ENCODE data around the gene EXOSC10. TPM values are rescaled to one million over a fixed set of nuclear protein-coding genes. Genes with fewer than 3 reads are reported as not detected.
"Not testable (repeated sequence)": the region's sequence is repeated elsewhere in the genome, so short reads cannot be mapped to it uniquely, and the experiment has no call there.

Gene EXOSC10
- total RNA-seq, 1 experiment from 2014 or later: 73.0 TPM

DNA sequence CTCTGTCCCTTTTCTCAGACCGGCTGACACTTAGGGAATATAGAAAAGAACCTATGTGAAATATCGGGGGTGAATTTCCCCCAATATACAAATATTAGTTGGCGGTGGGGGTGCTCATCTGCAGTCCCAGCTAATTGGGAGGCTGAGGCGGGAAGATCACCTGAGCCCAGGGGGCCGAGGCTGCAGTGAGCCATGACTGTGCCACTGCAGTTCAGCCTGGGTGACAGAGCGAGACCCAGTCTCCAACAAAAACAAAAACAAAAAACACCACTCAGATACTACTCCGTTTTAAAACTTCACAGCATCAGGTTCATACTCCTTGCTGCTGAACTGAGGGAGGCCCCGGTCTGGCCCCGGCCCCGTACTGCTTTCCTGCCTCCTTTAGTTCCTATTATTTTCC is 5.9 kb upstream of the EXOSC10 start (continued):
- TF ChIP-seq, protein P1, sequence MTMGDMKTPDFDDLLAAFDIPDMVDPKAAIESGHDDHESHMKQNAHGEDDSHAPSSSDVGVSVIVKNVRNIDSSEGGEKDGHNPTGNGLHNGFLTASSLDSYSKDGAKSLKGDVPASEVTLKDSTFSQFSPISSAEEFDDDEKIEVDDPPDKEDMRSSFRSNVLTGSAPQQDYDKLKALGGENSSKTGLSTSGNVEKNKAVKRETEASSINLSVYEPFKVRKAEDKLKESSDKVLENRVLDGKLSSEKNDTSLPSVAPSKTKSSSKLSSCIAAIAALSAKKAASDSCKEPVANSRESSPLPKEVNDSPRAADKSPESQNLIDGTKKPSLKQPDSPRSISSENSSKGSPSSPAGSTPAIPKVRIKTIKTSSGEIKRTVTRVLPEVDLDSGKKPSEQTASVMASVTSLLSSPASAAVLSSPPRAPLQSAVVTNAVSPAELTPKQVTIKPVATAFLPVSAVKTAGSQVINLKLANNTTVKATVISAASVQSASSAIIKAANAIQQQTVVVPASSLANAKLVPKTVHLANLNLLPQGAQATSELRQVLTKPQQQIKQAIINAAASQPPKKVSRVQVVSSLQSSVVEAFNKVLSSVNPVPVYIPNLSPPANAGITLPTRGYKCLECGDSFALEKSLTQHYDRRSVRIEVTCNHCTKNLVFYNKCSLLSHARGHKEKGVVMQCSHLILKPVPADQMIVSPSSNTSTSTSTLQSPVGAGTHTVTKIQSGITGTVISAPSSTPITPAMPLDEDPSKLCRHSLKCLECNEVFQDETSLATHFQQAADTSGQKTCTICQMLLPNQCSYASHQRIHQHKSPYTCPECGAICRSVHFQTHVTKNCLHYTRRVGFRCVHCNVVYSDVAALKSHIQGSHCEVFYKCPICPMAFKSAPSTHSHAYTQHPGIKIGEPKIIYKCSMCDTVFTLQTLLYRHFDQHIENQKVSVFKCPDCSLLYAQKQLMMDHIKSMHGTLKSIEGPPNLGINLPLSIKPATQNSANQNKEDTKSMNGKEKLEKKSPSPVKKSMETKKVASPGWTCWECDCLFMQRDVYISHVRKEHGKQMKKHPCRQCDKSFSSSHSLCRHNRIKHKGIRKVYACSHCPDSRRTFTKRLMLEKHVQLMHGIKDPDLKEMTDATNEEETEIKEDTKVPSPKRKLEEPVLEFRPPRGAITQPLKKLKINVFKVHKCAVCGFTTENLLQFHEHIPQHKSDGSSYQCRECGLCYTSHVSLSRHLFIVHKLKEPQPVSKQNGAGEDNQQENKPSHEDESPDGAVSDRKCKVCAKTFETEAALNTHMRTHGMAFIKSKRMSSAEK (CRISPR knock-in tag; IDR thresholded peaks at IDR 0.05; ENCODE audit: borderline replicate concordance): no peak
- TF ChIP-seq, protein P2, sequence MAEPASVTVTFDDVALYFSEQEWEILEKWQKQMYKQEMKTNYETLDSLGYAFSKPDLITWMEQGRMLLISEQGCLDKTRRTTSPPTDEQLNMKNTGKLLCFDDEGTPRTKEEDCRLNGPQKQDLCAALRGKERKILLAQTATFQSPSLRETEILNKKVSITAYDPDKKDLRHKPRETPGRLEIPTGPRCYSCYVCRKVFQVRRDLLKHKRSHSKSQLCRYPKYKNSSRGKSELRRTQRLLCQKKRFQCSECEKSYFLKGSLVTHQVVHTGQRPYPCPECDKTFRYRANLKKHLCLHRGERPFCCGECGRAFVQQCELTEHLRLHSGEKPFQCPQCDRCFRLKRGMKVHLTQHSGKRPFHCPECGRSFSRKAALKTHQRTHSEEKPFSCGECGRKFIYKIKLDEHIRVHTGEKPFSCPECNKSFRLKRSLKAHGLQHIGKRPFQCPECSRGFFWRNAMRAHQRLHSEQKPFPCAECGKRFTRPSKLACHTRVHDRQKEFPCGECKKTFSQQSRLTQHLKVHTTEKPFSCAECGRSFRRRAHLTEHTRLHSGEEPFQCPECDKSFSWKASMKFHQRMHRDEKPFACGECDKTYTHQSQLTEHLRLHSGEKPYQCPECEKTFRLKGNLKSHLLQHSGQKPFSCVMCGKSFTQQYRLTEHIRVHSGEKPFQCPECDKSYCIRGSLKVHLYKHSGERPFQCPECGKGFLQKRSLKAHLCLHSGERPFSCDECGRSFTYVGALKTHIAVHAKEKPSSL (CRISPR knock-in tag; conservative IDR thresholded peaks at IDR 0.05): no peak
- no peak for TF ChIP-seq MYBL2 (CRISPR knock-in tag; IDR thresholded peaks at IDR 0.05)
- no peak for TF ChIP-seq RELA (CRISPR knock-in tag; IDR thresholded peaks at IDR 0.05; ENCODE audit: borderline replicate concordance)

DNA sequence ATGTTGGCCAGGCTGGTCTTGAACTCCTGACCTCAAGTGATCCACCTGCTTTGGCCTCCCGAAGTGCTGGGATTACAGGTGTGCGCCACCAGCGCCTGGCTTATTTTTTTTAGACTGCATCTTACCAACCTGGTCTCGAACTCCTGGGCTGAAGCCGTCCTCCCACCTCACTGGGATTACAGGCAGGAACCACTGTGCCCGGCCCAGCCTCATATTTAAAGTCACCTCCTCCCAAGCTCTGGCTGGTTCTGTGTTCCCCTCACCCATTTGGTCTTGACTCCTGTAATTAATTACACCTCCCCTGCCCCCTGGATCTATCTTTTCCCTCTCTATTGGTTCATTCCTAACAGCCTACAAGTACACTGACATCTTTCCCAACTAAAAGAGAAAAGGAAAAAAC is 1.7 kb upstream of the EXOSC10 start:
- Mint-ChIP-seq H3K36me3 (peaks cover 14% of the 10 kb centered on the region), H3K4me3 (peak overlapping the region; percentile 3; the same call in 1 of the 2 replicates), H3K9me3 (no peaks in the 10 kb centered on the region), H3K4me1 (peaks cover 6% of the 10 kb centered on the region), H3K27me3 (ENCODE audit: low read depth) (no peaks in the 10 kb centered on the region), H3K27ac (peak overlapping the region; percentile 25)
- no peak for ATAC-seq
- DNase-seq (ENCODE audit: low spot score): no peak
- ChIA-PET CTCF (interaction anchor here (0.7 to 1.1 kb wide), 3 partner anchors 48 to 71 kb away, joined by 3 to 5 read pairs (median 3); no protein-coding TSS in a partner anchor), POLR2A (no interaction called here)
- TF ChIP-seq, protein P3, sequence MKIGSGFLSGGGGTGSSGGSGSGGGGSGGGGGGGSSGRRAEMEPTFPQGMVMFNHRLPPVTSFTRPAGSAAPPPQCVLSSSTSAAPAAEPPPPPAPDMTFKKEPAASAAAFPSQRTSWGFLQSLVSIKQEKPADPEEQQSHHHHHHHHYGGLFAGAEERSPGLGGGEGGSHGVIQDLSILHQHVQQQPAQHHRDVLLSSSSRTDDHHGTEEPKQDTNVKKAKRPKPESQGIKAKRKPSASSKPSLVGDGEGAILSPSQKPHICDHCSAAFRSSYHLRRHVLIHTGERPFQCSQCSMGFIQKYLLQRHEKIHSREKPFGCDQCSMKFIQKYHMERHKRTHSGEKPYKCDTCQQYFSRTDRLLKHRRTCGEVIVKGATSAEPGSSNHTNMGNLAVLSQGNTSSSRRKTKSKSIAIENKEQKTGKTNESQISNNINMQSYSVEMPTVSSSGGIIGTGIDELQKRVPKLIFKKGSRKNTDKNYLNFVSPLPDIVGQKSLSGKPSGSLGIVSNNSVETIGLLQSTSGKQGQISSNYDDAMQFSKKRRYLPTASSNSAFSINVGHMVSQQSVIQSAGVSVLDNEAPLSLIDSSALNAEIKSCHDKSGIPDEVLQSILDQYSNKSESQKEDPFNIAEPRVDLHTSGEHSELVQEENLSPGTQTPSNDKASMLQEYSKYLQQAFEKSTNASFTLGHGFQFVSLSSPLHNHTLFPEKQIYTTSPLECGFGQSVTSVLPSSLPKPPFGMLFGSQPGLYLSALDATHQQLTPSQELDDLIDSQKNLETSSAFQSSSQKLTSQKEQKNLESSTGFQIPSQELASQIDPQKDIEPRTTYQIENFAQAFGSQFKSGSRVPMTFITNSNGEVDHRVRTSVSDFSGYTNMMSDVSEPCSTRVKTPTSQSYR (CRISPR knock-in tag; IDR thresholded peaks at IDR 0.05): no peak
- TF ChIP-seq FOXK1 (CRISPR knock-in tag; IDR thresholded peaks at IDR 0.05): no peak
- TF ChIP-seq NR3C1 (CRISPR knock-in tag; conservative IDR thresholded peaks at IDR 0.05; ENCODE audit: low read depth): no peak
- no peak for TF ChIP-seq ZBTB21 (CRISPR knock-in tag; IDR thresholded peaks at IDR 0.05; ENCODE audit: borderline replicate concordance)
- TF ChIP-seq ZNF219 (CRISPR knock-in tag; IDR thresholded peaks at IDR 0.05; ENCODE audit: borderline replicate concordance): no peak
- TF ChIP-seq ELF4 (CRISPR knock-in tag; IDR thresholded peaks at IDR 0.05; ENCODE audit: low read depth): no peak
- TF ChIP-seq, protein P4, sequence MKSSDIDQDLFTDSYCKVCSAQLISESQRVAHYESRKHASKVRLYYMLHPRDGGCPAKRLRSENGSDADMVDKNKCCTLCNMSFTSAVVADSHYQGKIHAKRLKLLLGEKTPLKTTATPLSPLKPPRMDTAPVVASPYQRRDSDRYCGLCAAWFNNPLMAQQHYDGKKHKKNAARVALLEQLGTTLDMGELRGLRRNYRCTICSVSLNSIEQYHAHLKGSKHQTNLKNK (CRISPR knock-in tag; IDR thresholded peaks at IDR 0.05): no peak
- TF ChIP-seq, protein P5, sequence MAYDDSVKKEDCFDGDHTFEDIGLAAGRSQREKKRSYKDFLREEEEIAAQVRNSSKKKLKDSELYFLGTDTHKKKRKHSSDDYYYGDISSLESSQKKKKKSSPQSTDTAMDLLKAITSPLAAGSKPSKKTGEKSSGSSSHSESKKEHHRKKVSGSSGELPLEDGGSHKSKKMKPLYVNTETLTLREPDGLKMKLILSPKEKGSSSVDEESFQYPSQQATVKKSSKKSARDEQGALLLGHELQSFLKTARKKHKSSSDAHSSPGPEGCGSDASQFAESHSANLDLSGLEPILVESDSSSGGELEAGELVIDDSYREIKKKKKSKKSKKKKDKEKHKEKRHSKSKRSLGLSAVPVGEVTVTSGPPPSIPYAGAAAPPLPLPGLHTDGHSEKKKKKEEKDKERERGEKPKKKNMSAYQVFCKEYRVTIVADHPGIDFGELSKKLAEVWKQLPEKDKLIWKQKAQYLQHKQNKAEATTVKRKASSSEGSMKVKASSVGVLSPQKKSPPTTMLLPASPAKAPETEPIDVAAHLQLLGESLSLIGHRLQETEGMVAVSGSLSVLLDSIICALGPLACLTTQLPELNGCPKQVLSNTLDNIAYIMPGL (CRISPR knock-in tag; IDR thresholded peaks at IDR 0.05): no peak
- TF ChIP-seq RORB (CRISPR knock-in tag; IDR thresholded peaks at IDR 0.05): no peak

DNA sequence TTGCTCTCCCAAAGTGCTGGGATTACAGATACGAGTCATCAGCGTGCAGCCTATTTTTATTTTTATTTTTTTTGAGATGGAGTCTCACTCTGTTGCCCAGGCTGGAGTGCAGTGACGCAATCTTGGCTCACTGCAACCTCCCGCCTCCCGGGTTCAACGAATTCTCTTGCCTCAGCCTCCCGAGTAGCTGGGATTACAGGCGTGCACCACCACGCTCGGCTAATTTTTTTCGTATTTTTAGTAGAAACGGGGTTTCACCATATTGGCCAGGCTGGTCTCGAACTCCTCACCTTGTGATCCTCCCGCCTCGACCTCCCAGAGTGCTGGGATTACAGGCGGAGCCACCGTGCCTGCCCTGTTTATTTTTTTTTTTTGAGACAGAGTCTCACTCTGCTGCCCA is 1.1 kb upstream of the EXOSC10 start:
- POLR2A ChIA-PET: interaction anchor here (1.1 kb wide), 1 partner anchor 63 kb away, joined by 3 read pairs; no protein-coding TSS in a partner anchor

More for the DNA sequence above, 1.1 kb upstream of the EXOSC10 start:
- not testable (repeated sequence) for H3K9me3 Mint-ChIP-seq; ATAC-seq; H3K27me3 Mint-ChIP-seq (ENCODE audit: low read depth); H3K27ac Mint-ChIP-seq; H3K4me1 Mint-ChIP-seq; DNase-seq (ENCODE audit: low spot score); H3K4me3 Mint-ChIP-seq
- peaks cover 12% of the 10 kb centered on the region for H3K36me3 Mint-ChIP-seq
- CTCF ChIA-PET: interaction anchor here (3.0 kb wide), 1 partner anchor 64 kb away, joined by 42 read pairs; no protein-coding TSS in a partner anchor
